Activated CD4-positive, CD25-positive, alpha-beta regulatory T cell (primary cell): ENCODE measurements around the gene VARS2.
"Not testable (repeated sequence)": the region's sequence is repeated elsewhere in the genome, so short reads cannot be mapped to it uniquely, and the experiment has no call there.

ENCODE experiments used
- DNase-seq, 4 experiments: peaks; one replicate each; lab custom pipeline; 2025; lab: John Stamatoyannopoulos, UW

VARS2 gene

DNA sequence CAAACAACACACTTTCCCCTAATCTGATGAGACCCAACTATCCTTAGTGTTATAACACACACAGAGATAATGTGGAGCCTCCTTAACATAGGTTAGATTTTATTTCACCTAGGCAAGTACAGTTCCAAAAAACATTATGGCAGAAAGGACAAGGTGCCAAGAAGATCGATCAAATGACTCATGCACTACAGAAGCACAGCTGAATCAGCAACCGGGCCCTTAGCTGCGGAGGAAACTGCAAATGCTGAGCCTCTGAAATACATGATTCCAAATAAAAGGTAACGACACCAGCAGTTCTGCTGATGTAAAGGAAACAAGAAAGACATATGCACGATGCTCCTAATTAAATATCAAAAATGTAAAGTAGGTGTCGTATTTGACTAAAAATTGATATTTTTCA lies 49.6 kb downstream of the VARS2 start:
- DNase-seq = no peak

DNA sequence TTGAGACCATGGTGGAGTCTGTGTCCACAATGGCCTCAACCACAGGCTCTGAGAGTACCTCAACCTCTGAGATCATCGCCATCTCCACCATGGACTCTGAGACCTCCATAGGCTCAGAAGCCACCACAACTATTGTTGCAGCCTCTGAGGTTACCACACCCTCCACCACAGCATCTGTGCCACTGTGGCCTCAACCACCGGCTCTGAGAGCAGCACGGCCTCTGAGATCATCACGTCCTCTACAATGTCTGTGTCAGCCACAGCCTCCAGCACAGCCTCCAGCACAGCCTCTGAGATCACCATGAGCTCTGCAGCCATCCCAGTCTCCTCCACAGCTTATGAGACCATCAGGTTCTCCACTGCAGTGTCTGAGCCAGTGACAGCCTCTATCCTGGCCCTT lies 50.0 kb downstream of the VARS2 start:
- no peak for DNase-seq

DNA sequence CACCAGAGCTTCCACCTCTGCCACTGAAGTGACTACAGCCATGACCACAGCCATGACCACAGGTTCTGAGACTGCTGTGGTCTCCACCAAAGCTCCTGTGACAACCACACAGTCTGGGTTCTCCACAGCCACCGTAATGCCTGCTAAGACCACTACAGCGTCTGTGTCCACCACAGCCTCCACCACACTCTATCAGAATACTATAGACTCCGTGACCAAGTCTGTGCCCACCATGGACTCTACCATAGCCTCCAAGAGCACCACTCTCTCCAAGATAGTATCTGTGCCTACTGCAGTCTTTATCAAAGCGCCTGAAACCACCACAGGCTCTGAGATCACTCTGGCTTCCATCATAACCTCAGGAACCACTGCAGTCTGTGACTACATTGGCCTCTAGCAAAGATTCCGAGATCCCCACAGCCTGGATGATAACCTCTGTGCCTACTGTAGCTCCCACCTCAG lies 51.1 kb downstream of the VARS2 start:
- no peak for DNase-seq

GRCh38 chr6:30966154-30966553 lies 52.1 kb downstream of the VARS2 start:
- DNase-seq = no peak

- DNase-seq = not testable (repeated sequence)
Observed at GRCh38 chr6:30969171-30969570, 55.1 kb downstream of the VARS2 start.

DNA sequence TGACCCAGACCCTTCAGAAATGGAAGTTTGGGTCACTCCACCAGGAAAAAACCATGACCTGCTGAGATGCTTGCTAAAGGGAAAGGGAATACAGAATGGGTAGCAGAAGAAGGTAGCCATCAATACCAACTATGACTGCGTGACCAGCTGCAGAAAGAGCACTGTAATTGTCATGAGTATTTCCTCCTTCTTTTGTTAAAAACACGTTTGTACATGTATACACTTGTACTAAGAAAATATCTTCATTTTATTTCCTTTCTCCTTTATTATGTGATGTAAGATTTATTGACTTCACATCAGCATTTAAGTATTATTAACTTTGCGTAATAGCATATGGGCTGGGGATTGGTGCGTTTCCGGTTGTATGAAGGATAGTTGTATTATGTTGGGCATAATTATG lies 56.9 kb downstream of the VARS2 start:
- no peak for DNase-seq

DNA sequence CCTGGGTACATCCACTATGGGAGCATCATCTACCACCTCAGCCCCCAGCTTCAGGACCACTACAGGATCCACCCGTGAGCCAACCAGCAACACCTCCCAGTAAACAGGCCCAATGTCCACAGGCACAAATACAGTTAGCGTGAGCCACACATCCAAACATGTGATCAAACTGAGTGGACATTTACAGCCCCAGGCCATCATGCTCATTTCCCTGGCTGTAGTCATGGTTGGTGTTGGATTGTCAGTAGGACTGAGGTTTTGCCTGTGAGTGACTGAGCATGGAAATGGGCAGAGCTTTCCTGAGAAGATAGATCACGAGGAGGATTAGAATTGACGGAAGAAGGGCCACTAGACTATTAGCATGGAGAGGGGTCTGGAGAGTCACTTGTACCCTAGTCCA lies 58.8 kb downstream of the VARS2 start:
- no peak for DNase-seq

GRCh38 chr6:30974490-30975252 lies 60.6 kb downstream of the VARS2 start:
- DNase-seq = no peak
